Choroid plexus epithelial cell (primary cell): ENCODE results near the gene SEPTIN7.

Experiments used
- DNase-seq: peaks from one replicate; pipeline ENCODE4 v3.0.0-alpha.2; 2010; ENCODE audit warnings: low read depth
- H3K4me3 ChIP-seq: 2 replicates; pipeline ENCODE4 v1.5.1; 2011; ENCODE audit warnings: low read depth, mild to moderate bottlenecking, control low read depth, low read length, moderate library complexity
- CTCF ChIP-seq: conservative IDR thresholded peaks from 2 replicates; pipeline ENCODE4 v1.5.1; 2011; ENCODE audit warnings: low read depth, mild to moderate bottlenecking, control low read depth, inconsistent platforms, low read length, moderate library complexity

SEPTIN7 gene

GRCh38 chr7:35825974-35826373 lies 25.1 kb downstream of the SEPTIN7 start:
- H3K4me3 ChIP-seq: no peak overlapping the region
- TF ChIP-seq CTCF: no peak
- no peak for DNase-seq

GRCh38 chr7:35826751-35827150 lies 25.9 kb downstream of the SEPTIN7 start:
- TF ChIP-seq CTCF: no peak
- H3K4me3 ChIP-seq: no peak overlapping the region
- no peak for DNase-seq

GRCh38 chr7:35828817-35829216 lies 28.0 kb downstream of the SEPTIN7 start:
- TF ChIP-seq CTCF: no peak
- H3K4me3 ChIP-seq: no peak overlapping the region
- no peak for DNase-seq

- DNase-seq: peak; percentile 28
- no peak for TF ChIP-seq CTCF
Observed at GRCh38 chr7:35831208-35831607, 30.4 kb downstream of the SEPTIN7 start.

GRCh38 chr7:35839860-35840854 lies 39.3 kb downstream of the SEPTIN7 start:
- TF ChIP-seq CTCF: no peak
- peak; percentile 52 for DNase-seq
- H3K4me3 ChIP-seq: no peak overlapping the region

More at GRCh38 chr7:35831208-35831607, 30.4 kb downstream of the SEPTIN7 start:
- no peak overlapping the region for H3K4me3 ChIP-seq

- no peak for TF ChIP-seq CTCF
- H3K4me3 ChIP-seq: no peak overlapping the region
- DNase-seq: no peak
Observed at GRCh38 chr7:35846816-35847412, 46.1 kb downstream of the SEPTIN7 start.

- no peak for TF ChIP-seq CTCF
- H3K4me3 ChIP-seq: no peak overlapping the region
- DNase-seq: peak; percentile 38
Observed at GRCh38 chr7:35848725-35849124, 47.9 kb downstream of the SEPTIN7 start.
